Activated CD8-positive, alpha-beta memory T cell treated with anti-CD3 and anti-CD28 coated beads, Interleukin-2, amount 50 U/mL, for 4 hours (primary cell): ENCODE results near the gene CACNG8.
A peak's percentile ranks its signal among the peaks of the same experiment; 100 is the strongest.
"Not testable (repeated sequence)": the region's sequence is repeated elsewhere in the genome, so short reads cannot be mapped to it uniquely, and the experiment has no call there.

Experiments used
- DNase-seq: peaks from one replicate; pipeline ENCODE4 v3.0.0-alpha.2; 2020

Gene CACNG8

GRCh38 chr19:53962887-53963431 lies at the start of gene CACNG8:
Gene CACNG8, plus strand, starts transcription at chr19:53962937.
- no peak for DNase-seq

- no peak for DNase-seq
These were observed 47.7 kb upstream of the CACNG8 start for GRCh38 chr19:53915000-53915399.

DNA sequence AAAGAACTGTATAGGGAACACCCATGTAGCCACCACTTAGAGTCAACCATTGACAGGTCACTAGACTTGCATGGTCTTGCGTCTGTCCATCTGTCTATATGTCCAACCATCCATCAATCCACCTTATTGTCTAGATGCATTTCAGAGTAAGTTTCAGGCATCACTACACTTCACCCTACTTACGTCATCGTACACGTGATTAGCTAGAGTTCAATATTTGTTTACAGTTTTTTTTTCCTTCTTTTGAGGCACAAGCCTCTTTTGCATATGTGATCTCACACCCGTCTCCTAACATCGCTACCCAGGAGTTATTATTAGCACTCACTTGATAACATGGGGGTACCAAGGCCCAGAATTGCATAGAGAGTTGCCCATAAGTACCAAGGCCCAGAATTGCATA lies 46.7 kb upstream of the CACNG8 start:
- no peak for DNase-seq

DNA sequence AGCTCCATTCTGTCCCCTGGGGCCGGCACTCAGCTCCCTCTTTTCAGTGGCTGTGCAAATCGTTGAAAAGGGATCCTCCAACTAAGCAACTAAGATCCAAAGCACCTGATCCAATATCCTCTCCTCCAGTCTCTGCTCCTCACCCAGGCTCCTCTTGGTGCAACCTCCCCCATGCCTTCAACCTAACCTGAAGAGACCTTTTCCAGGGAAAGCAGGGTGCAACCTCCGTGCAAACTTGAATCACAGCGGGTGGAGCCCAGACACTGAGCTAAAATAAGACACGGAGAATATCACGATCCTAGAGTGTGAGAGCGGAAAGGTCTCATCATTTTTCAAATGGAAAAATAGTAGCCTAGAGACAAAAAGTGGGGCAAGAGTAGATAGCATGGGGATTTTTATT lies 45.4 kb upstream of the CACNG8 start:
- DNase-seq: no peak

- peak; percentile 27 for DNase-seq
These were observed 35.0 kb upstream of the CACNG8 start for GRCh38 chr19:53927739-53928138.

GRCh38 chr19:53936029-53936428 lies 26.7 kb upstream of the CACNG8 start:
- no peak for DNase-seq

DNA sequence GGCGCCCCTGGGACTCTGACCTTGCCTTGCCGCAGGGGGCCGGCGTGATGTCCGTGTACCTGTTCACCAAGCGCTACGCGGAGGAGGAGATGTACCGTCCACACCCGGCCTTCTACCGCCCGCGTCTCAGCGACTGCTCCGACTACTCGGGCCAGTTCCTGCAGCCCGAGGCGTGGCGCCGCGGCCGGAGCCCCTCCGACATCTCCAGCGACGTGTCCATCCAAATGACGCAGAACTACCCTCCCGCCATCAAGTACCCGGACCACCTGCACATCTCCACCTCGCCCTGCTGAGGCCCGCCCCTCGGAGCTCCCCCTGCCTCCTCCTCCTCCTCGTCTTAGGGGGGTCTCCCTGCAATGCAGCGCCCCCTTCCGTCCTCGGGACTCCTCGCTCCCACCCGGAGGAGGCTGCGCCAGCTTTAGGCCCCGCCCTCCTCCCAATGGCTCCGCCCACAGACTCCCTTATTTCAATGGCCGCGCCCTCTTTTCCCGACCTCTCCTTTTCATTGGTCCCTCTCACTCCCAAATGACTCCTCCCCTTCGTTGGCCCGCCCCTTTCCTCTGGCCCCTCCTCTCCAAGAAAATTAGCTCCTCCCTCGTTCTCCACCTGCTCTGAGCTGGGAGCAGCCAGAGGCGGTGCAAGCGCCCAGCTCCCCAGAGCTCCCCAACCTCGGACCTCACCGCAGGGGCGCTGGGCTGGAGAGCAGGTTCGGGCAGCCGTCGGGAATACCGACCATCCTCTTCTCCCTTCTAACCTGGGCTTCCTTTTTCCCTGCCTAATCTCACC lies 20.5 kb upstream of the CACNG8 start:
- DNase-seq: no peak

GRCh38 chr19:53944416-53944815 lies 18.3 kb upstream of the CACNG8 start:
- no peak for DNase-seq

DNA sequence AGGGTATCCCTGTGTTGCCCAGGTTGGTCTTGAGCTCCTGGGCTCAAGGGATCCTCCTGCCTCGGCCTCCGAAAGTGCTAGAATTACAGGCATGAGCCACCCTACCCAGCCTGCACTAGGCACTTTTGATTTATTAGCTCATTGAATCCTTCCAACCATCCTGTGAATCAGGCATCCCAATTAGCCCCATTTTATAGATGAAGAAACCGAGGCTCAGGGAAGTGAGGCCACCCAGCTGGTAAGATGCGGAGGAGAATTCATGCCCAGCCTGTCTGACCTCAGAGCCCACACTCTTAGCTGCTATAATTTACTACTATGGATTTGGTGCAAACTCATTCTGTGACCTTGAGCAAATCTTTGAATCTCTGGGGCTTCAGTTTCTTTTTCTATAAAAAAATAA lies 17.8 kb upstream of the CACNG8 start:
- no peak for DNase-seq

- no peak for DNase-seq
These were observed 17.3 kb upstream of the CACNG8 start for GRCh38 chr19:53945441-53945840.

DNA sequence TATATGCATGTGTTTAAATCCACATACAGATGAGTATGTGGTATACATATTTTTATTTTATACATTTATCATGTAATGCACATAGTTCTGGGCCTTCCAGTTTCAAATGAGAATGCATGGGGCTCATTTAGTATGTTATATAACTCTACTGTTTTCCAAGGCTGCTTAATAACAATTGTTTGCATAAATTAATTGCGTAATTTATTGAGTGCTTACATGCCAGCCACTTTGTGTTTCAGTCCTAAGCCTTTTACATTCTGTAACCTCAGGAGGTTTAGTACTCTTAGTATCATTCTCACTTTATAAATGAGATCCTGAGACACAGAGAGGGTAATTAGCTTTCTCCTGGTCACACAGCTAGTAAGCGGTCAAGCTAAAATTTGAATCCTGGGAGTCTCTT lies 16.7 kb upstream of the CACNG8 start:
- DNase-seq: no peak

DNA sequence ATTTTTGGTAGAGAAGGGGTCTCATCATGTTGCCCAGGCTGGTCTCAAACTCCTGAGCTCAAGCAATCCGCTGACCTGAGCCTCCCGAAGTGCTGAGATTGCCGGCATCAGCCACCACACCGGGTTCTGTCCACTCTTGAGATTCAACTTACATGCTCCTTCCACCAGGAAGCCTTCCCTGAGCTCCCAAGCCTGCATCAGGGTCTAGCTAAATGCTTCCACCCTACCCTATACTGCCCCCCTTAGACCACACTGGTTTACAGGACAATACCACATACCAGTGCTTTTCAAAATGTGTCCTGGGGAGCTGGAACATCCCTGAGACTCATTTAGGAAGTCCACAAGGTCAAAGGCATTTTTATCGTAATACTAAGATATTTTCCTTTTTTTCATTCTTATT lies 15.1 kb upstream of the CACNG8 start:
- no peak for DNase-seq

GRCh38 chr19:53948611-53949010 lies 14.1 kb upstream of the CACNG8 start:
- not testable (repeated sequence) for DNase-seq

DNA sequence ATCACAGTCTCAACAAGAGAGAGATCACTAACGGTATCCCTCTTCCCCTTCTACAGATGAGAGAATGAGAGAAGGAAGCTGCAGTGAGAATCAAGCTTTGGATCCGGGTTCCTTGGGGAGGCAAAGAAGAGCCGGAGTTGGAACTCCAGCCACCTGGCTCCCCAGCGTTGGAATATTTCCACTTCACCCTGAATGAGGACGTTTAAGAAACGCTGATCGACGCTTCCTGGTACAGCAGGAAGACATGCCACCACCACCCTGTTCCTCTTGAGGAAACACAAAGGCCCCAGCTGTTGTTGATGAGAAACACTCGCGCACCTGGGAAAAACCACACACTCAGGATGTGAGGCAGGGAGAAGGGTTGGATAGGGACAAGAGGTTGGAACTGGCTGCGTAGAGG lies 11.3 kb upstream of the CACNG8 start:
- no peak for DNase-seq

DNA sequence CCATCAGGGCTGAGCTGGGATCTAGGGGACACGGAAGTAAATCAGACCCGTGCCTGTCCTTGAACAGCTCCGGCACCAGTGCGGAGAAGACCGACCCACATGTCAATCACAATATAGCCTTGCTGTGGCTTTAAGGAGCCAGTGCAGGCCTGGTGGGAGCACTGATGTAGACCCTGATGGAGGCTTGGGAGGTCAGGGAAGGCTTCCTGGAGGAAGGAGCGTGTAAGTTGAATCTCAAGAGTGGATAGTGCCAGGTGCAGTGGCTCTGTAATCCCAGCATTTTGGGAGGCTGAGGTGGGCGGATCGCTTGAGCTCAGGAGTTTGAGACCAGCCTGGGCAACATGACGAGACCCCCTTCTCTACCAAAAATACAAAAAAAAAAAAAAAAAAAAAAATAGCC lies 10.8 kb upstream of the CACNG8 start:
- DNase-seq: no peak

- no peak for DNase-seq
These were observed 9.4 kb upstream of the CACNG8 start for GRCh38 chr19:53953383-53953782.

DNA sequence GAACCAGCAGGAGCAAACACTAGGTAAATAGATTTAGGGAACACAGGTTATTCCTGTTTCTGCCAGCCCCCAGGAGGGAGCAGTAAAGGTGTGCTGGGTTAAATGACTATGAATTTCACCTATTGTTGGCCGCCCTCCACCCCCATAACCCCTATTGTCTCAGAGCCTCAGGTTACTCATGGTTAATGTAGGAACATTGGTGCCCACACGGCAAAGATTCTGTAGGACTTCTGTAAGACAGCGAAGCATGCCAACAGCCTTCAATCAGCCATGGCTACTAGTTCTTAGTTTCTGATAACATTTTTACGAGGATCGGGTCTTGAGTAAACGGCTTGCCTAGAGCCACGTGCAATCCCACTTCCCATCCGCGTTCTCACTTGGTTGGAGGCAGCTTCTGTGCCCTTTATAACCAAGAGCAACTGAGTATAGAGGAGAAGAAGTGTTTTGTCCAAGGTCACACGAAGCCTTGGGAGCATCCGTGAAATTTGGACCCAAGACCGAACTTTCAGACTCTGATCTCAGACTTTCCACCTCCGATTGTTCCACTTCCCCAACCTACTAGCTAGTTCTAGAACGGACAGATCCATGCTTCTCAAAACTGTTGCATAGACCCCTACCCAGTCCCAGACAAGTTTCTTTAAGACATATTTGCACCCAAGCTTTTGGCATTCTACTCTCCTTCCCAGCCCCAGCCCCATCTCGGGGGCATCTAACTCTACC lies 5.1 kb upstream of the CACNG8 start:
- DNase-seq: no peak

- DNase-seq: no peak
These were observed 4.6 kb upstream of the CACNG8 start for GRCh38 chr19:53958168-53958571.

DNA sequence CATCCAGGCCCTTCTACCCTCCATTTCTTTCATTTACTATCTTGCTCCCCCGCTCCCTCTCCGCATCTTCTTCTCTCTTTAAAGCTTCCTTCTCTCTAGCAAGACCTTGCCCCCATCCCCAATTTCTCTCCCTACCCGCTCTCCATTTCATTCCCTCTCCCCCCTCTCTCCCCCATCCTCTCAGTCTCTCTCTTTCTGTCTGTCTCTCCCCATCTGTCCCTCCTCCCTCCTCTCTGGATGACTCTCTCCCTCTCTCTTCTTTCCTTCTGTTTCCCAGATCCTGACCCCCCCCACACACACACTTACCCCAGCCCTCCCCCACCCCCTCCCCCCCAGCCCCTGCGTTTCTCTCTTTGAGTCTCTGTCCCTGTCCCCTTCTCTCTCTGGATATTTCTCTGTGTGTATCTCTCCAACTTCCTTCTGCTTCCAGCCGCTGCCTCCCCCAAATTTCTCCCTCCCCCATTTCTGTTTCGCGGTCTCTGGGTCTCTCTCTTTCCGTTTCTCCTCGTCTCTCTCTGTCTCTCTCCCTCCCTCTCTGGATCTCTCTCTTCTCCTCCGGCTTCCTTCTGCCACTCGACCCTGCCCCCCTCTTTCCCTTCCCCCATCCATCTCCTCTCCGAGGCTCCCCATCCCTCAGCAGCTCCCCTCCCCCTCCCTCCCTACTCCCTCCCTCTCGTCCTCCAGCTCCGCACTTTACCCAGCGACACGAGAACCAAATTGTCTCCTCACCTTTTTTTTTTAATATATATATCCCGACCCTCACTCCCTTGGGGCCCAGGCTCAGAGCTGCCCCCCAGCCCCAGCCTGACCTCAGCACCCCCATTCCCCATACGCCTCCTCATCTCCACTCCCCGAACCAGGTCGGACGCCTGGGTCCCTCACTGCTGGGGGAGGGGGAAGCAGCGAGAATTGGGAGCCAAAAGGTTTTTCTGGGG lies 3.6 kb upstream of the CACNG8 start:
- DNase-seq: no peak

- no peak for DNase-seq
These were observed 2.5 kb upstream of the CACNG8 start for GRCh38 chr19:53960187-53960586.

GRCh38 chr19:53960886-53961285 lies 1.9 kb upstream of the CACNG8 start:
- no peak for DNase-seq

GRCh38 chr19:53961523-53962356 lies 997 bp upstream of the CACNG8 start:
- DNase-seq: no peak
